GM12875 (cell line): ENCODE measurements around the gene CAPN12.

Experiments used
- H3K4me3 ChIP-seq: one replicate; pipeline ENCODE4 v1.5.1; 2011; ENCODE audit warnings: low read depth, low read length, control low read depth
- CTCF ChIP-seq: IDR thresholded peaks from 2 replicates; pipeline ENCODE4 v1.5.1; 2011; ENCODE audit warnings: low read depth, mild to moderate bottlenecking, control low read depth, inconsistent platforms, low read length, moderate library complexity, borderline replicate concordance; ENCODE audit not compliant: insufficient read depth

The CAPN12 gene

GRCh38 chr19:38725469-38726283 lies 18.6 kb downstream of the CAPN12 start:
- no peak overlapping the region for H3K4me3 ChIP-seq
- no peak for TF ChIP-seq CTCF

- H3K4me3 ChIP-seq = no peak overlapping the region
- no peak for TF ChIP-seq CTCF
Measured at GRCh38 chr19:38723990-38724854, 20.1 kb downstream of the CAPN12 start.

- TF ChIP-seq CTCF = no peak
- H3K4me3 ChIP-seq = no peak overlapping the region
Measured at GRCh38 chr19:38723606-38723965, 20.7 kb downstream of the CAPN12 start.

- TF ChIP-seq CTCF = no peak
- no peak overlapping the region for H3K4me3 ChIP-seq
Measured at GRCh38 chr19:38722947-38723605, 21.2 kb downstream of the CAPN12 start.

- no peak overlapping the region for H3K4me3 ChIP-seq
- no peak for TF ChIP-seq CTCF
Measured at GRCh38 chr19:38721979-38722773, 22.1 kb downstream of the CAPN12 start.

GRCh38 chr19:38721496-38721895 lies 22.8 kb downstream of the CAPN12 start:
- no peak overlapping the region for H3K4me3 ChIP-seq
- TF ChIP-seq CTCF = no peak
